Endothelial cell (in vitro differentiated cells): ENCODE results near the gene NBR1. TPM values are rescaled to one million over a fixed set of nuclear protein-coding genes. Genes with fewer than 3 reads are reported as not detected.
"Not testable (repeated sequence)": the region's sequence is repeated elsewhere in the genome, so short reads cannot be mapped to it uniquely, and the experiment has no call there.

Experiments
- DNase-seq: peaks from one replicate; pipeline ENCODE4 v3.0.0; 2021; ENCODE audit warnings: low spot score
- H3K27ac Mint-ChIP-seq: one replicate; pipeline ENCODE4 v1.8.0; 2021; ENCODE audit warnings: mixed read lengths, inconsistent platforms; ENCODE audit not compliant: unreplicated experiment
- H3K27me3 Mint-ChIP-seq: one replicate; pipeline ENCODE4 v1.8.0; 2021; ENCODE audit warnings: mild to moderate bottlenecking, moderate library complexity, mixed read lengths, inconsistent platforms; ENCODE audit not compliant: unreplicated experiment
- H3K36me3 Mint-ChIP-seq: one replicate; pipeline ENCODE4 v1.8.0; 2021; ENCODE audit warnings: mild to moderate bottlenecking, low read depth, mixed read lengths, inconsistent platforms; ENCODE audit not compliant: unreplicated experiment
- H3K4me1 Mint-ChIP-seq: one replicate; pipeline ENCODE4 v1.8.0; 2021; ENCODE audit warnings: mild to moderate bottlenecking, mixed read lengths, inconsistent platforms; ENCODE audit not compliant: unreplicated experiment
- H3K4me3 Mint-ChIP-seq: one replicate; pipeline ENCODE4 v1.8.0; 2021; ENCODE audit warnings: mild to moderate bottlenecking, mixed read lengths, inconsistent platforms; ENCODE audit not compliant: unreplicated experiment
- H3K9me3 Mint-ChIP-seq: one replicate; pipeline ENCODE4 v1.8.0; 2021; ENCODE audit warnings: mixed read lengths, inconsistent platforms; ENCODE audit not compliant: unreplicated experiment
- CTCF ChIP-seq: fragments of 200-600 bp; sonication (generic); IDR thresholded peaks from one replicate; pipeline ENCODE4 v1.5.0; 2021; ENCODE audit warnings: antibody characterized with exemption; ENCODE audit not compliant: unreplicated experiment
- total RNA-seq: library from RNA; stranded (reverse); fragmentation: NEBNext Ultra II Directional; extraction: Animal tissue kit (Norgen Biotek cat#: 25700); gene quantifications from one replicate; pipeline ENCODE4 v1.2.1, GENCODE V29; 2021; ENCODE audit not compliant: unreplicated experiment

NBR1 gene
- total RNA-seq, 1 donor from 2014 or later = 74.9 TPM

GRCh38 chr17:43176119-43176570 is 5.1 kb downstream of the NBR1 start:
- no peak for DNase-seq
- no peak overlapping the region for H3K4me3 Mint-ChIP-seq
- peaks cover 11% of the 10 kb centered on the region for H3K36me3 Mint-ChIP-seq
- H3K4me1 Mint-ChIP-seq = peaks cover 30% of the 10 kb centered on the region
- H3K27ac Mint-ChIP-seq = peak overlapping the region; percentile 84
- no peaks in the 10 kb centered on the region for H3K9me3 Mint-ChIP-seq
- no peaks in the 10 kb centered on the region for H3K27me3 Mint-ChIP-seq
- TF ChIP-seq CTCF = no peak

- no peak for TF ChIP-seq CTCF
- Mint-ChIP-seq H3K4me3 (no peak overlapping the region), H3K9me3 (no peaks in the 10 kb centered on the region), H3K36me3 (peaks cover 13% of the 10 kb centered on the region), H3K4me1 (no peaks in the 10 kb centered on the region), H3K27ac (no peak overlapping the region), H3K27me3 (peaks cover 1% of the 10 kb centered on the region)
- DNase-seq = no peak
Measured at GRCh38 chr17:43183921-43184320, 12.9 kb downstream of the NBR1 start.

GRCh38 chr17:43186656-43187055 is 15.6 kb downstream of the NBR1 start:
- Mint-ChIP-seq H3K4me3 (peak overlapping the region; percentile 45), H3K36me3 (peaks cover 27% of the 10 kb centered on the region)
- not testable (repeated sequence) for DNase-seq, H3K4me1 Mint-ChIP-seq, H3K9me3 Mint-ChIP-seq, H3K27me3 Mint-ChIP-seq, H3K27ac Mint-ChIP-seq

- Mint-ChIP-seq H3K4me1 (no peaks in the 10 kb centered on the region), H3K9me3 (no peaks in the 10 kb centered on the region), H3K36me3 (peaks cover 60% of the 10 kb centered on the region), H3K4me3 (no peak overlapping the region), H3K27ac (no peak overlapping the region), H3K27me3 (peaks cover 2% of the 10 kb centered on the region)
- no peak for TF ChIP-seq CTCF
- DNase-seq = no peak
Measured at GRCh38 chr17:43193251-43193650, 22.2 kb downstream of the NBR1 start.

- Mint-ChIP-seq H3K4me1 (no peaks in the 10 kb centered on the region), H3K27me3 (no peaks in the 10 kb centered on the region), H3K9me3 (no peaks in the 10 kb centered on the region), H3K27ac (no peak overlapping the region), H3K36me3 (peaks cover 44% of the 10 kb centered on the region), H3K4me3 (no peak overlapping the region)
- TF ChIP-seq CTCF = no peak
- DNase-seq = no peak
Measured at GRCh38 chr17:43199633-43200032, 28.6 kb downstream of the NBR1 start.
